ENCODE measurements around the gene NUDT22. TPM values are rescaled to one million over a fixed set of nuclear protein-coding genes. Genes with fewer than 3 reads are reported as not detected.

NUDT22 gene
- total and polyA plus RNA-seq, 10 donors = 61.8 to 109 (median 78.7) TPM

DNA sequence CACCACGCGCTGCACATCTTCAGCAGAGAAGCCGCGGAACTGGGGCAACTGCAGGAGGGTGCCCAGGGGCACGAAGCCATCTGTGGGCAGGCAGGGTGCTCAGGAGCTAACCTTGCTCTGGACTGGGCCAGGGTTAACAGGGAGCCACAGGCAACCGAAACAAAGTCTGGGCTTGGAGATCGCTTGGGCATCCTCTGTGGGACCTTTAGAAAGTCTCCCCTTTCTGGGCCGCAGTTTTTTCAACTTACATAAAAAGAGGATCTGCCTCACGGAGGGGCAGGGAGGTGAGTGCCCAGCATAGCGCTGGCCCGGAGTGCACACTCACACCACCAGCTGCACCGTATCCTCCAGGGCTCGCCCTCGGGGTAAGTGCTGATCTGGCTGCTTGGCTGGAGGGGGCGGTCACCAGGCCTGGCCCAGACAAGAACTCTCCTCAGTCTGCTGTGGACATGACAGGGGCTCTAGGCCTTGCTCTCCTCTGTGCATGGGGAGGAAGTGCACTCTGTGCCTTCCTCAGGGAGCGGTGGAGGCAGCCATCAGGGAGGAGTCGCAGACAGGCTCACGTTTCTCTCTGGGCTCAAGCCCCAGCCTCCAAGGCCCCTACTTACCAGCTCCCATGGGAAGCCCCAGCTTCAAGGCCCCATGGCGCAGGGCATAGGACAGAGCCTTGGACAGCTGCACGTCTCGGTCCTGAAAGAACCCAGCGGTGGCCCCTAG is 1.0 kb upstream of the NUDT22 start:
- H3K4me1 ChIP-seq = peaks cover 34 to 91% (median 63%) of the 10 kb centered on the region in 6 donors
- H3K9me3 ChIP-seq = no peaks in the 10 kb centered on the region
- H3K4me3 ChIP-seq = peak overlapping the region; percentile 72 to 97 (median 75)
- TF ChIP-seq POLR2A (IDR thresholded peaks at IDR 0.05) = no peak
- TF ChIP-seq, protein P1, sequence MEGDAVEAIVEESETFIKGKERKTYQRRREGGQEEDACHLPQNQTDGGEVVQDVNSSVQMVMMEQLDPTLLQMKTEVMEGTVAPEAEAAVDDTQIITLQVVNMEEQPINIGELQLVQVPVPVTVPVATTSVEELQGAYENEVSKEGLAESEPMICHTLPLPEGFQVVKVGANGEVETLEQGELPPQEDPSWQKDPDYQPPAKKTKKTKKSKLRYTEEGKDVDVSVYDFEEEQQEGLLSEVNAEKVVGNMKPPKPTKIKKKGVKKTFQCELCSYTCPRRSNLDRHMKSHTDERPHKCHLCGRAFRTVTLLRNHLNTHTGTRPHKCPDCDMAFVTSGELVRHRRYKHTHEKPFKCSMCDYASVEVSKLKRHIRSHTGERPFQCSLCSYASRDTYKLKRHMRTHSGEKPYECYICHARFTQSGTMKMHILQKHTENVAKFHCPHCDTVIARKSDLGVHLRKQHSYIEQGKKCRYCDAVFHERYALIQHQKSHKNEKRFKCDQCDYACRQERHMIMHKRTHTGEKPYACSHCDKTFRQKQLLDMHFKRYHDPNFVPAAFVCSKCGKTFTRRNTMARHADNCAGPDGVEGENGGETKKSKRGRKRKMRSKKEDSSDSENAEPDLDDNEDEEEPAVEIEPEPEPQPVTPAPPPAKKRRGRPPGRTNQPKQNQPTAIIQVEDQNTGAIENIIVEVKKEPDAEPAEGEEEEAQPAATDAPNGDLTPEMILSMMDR (IDR thresholded peaks at IDR 0.05 in 8 of 11, conservative IDR thresholded peaks at IDR 0.05 in 3 of 11) = peak in 1 of 11 experiments; percentile 2
- TF ChIP-seq POLR2AphosphoS5 (IDR thresholded peaks at IDR 0.05) = peak; percentile 44 to 77 (median 58)
- peak overlapping the region in 7 of 8 donors; percentile 89 to 98 (median 94) for H3K27ac ChIP-seq
- no peaks in the 10 kb centered on the region for H3K27me3 ChIP-seq (replicated peaks in 1 of 7)
- DNase-seq = peak; percentile 84
- WGBS, 5 donors = 60 to 91% (median 62%) methylated on average over 9 to 22 of the region's 22 CpGs
- peaks cover 0 to 54% (median 34%) of the 10 kb centered on the region in 6 donors for H3K36me3 ChIP-seq
- intact Hi-C loops (cut with DNase I; ENCODE audit: low total_unique reads) = no loop called here

DNA sequence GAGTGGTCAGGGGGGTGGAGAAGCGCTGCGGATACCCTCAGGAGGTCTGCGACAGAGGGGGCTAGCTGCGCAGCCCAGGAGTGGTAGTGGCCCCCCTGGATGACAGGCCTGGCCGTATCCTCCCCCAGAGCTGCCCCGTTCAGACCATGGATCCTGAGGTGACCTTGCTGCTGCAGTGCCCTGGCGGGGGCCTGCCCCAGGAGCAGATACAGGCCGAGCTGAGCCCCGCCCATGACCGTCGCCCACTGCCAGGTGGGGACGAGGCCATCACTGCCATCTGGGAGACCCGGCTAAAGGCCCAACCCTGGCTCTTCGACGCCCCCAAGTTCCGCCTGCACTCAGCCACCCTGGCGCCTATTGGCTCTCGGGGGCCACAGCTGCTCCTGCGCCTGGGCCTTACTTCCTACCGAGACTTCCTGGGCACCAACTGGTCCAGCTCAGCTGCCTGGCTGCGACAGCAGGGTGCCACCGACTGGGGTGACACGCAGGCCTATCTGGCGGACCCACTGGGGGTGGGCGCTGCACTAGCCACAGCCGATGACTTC is 505 bp downstream of the NUDT22 start:
- intact Hi-C loops (cut with DNase I; ENCODE audit: low total_unique reads) = no loop called here
- no peaks in the 10 kb centered on the region for H3K9me3 ChIP-seq
- WGBS, 5 donors = 0 to 4% (median 3%) methylated on average over 2 to 26 of the region's 26 CpGs
- H3K27ac ChIP-seq = peak overlapping the region; percentile 89 to 98 (median 94)
- TF ChIP-seq, protein P1 (IDR thresholded peaks at IDR 0.05 in 8 of 11, conservative IDR thresholded peaks at IDR 0.05 in 3 of 11) = peak in 1 of 11 experiments; percentile 6
- TF ChIP-seq POLR2AphosphoS5 (IDR thresholded peaks at IDR 0.05) (peak; percentile 69 to 78 (median 76)), POLR2A (IDR thresholded peaks at IDR 0.05) (no peak)
- peaks cover 0 to 38% (median 18%) of the 10 kb centered on the region in 6 donors for H3K36me3 ChIP-seq
- peak; percentile 94 for DNase-seq
- peak overlapping the region; percentile 72 to 97 (median 75) for H3K4me3 ChIP-seq
- no peaks in the 10 kb centered on the region for H3K27me3 ChIP-seq (replicated peaks in 1 of 7)
- H3K4me1 ChIP-seq = peaks cover 42 to 95% (median 74%) of the 10 kb centered on the region in 6 donors

DNA sequence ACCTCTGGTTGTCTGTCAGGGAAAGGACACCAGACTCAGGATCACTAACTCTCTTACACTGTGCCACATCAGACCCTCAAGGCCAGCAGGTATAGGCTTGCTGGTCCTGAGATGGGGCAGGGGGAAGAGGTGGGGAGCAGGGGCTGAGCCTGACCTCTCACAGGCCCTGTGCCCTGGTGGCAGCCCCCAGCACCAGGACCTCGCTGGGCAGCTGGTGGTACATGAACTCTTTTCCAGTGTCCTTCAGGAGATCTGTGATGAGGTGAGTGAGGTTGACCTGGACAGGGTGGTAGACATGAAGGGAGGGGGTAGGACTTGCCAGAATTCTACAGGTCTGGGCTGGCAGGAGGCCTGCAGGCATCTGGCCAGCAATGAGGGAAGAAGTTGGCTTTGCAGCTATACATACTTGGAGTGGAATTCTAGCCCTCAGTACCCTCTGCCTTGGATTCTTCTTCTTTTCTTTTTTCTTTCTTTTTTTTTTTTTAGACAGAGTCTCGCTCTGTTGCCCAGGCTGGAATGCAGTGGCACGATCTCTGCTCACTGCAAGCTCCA is 1.4 kb downstream of the NUDT22 start:
- H3K9me3 ChIP-seq = no peaks in the 10 kb centered on the region
- TF ChIP-seq, protein P1 (IDR thresholded peaks at IDR 0.05 in 8 of 11, conservative IDR thresholded peaks at IDR 0.05 in 3 of 11) = no peak
- TF ChIP-seq POLR2A (IDR thresholded peaks at IDR 0.05) (no peak), POLR2AphosphoS5 (IDR thresholded peaks at IDR 0.05) (no peak)
- no peaks in the 10 kb centered on the region for H3K27me3 ChIP-seq (replicated peaks in 1 of 7)
- WGBS, 5 donors = 84 to 94% (median 87%) methylated on average over 3 of the region's 3 CpGs
- peaks cover 0 to 29% (median 14%) of the 10 kb centered on the region in 6 donors for H3K36me3 ChIP-seq
- peak overlapping the region in 6 of 8 donors; percentile 72 to 97 (median 77) for H3K4me3 ChIP-seq
- H3K4me1 ChIP-seq = peaks cover 46 to 97% (median 81%) of the 10 kb centered on the region in 6 donors
- peak overlapping the region; percentile 89 to 98 (median 94) for H3K27ac ChIP-seq
- peak; percentile 74 for DNase-seq
- intact Hi-C loops (cut with DNase I; ENCODE audit: low total_unique reads) = no loop called here

Data from spleen (tissue), 11 donors.